ENCODE data around the gene SEZ6L2. TPM values are rescaled to one million over a fixed set of nuclear protein-coding genes. Genes with fewer than 3 reads are reported as not detected.

The SEZ6L2 gene
- total RNA-seq, 4 donors from 2014 or later = 0.22 to 2.8 (median 1.1) TPM; not detected in 1

GRCh38 chr16:29916979-29917378 lies 17.6 kb upstream of the SEZ6L2 start:
- Histone ChIP-seq H3K4me1 (no peaks in the 10 kb centered on the region), H3K27me3 (no peaks in the 10 kb centered on the region), H3K36me3 (peaks cover 0 to 83% (median 8%) of the 10 kb centered on the region in 3 donors), H3K9me3 (no peaks in the 10 kb centered on the region), H3K4me3 (no peak overlapping the region), H3K27ac (no peak overlapping the region)
- 100% methylated on average over 1 of the region's 1 CpG for WGBS, 2 donors
- intact Hi-C loops (cut with DNase I) = no loop called here
- TF ChIP-seq CTCF (IDR thresholded peaks at IDR 0.05) (no peak), POLR2A (IDR thresholded peaks at IDR 0.05) (no peak)
- no peak for DNase-seq

- Histone ChIP-seq H3K9me3 (no peaks in the 10 kb centered on the region), H3K27me3 (no peaks in the 10 kb centered on the region), H3K4me1 (no peaks in the 10 kb centered on the region), H3K4me3 (no peak overlapping the region), H3K36me3 (peaks cover 0 to 74% (median 8%) of the 10 kb centered on the region in 3 donors), H3K27ac (no peak overlapping the region)
- DNase-seq = no peak
- TF ChIP-seq CTCF (IDR thresholded peaks at IDR 0.05) (no peak), POLR2A (IDR thresholded peaks at IDR 0.05) (no peak)
- intact Hi-C loops (cut with DNase I) = no loop called here
- 63 to 72% methylated on average over 6 of the region's 6 CpGs for WGBS, 2 donors
Measured at GRCh38 chr16:29915590-29916247, 16.4 kb upstream of the SEZ6L2 start.

GRCh38 chr16:29913514-29913913 lies 14.2 kb upstream of the SEZ6L2 start:
- H3K4me1 ChIP-seq = no peaks in the 10 kb centered on the region
- H3K27ac ChIP-seq = no peak overlapping the region
- no peaks in the 10 kb centered on the region for H3K9me3 ChIP-seq
- H3K27me3 ChIP-seq = no peaks in the 10 kb centered on the region
- TF ChIP-seq CTCF (IDR thresholded peaks at IDR 0.05) (no peak), POLR2A (IDR thresholded peaks at IDR 0.05) (no peak)
- no peak overlapping the region for H3K4me3 ChIP-seq
- intact Hi-C loops (cut with DNase I) = no loop called here
- no peak for DNase-seq
- peaks cover 0 to 52% (median 0%) of the 10 kb centered on the region in 3 donors for H3K36me3 ChIP-seq
- 99 to 100% methylated on average over 6 to 8 of the region's 8 CpGs for WGBS, 2 donors

- Histone ChIP-seq H3K4me1 (no peaks in the 10 kb centered on the region), H3K27ac (no peak overlapping the region), H3K4me3 (no peak overlapping the region), H3K27me3 (no peaks in the 10 kb centered on the region), H3K36me3 (peaks cover 0 to 38% (median 0%) of the 10 kb centered on the region in 3 donors), H3K9me3 (no peaks in the 10 kb centered on the region)
- WGBS, 2 donors = 73 to 94% methylated on average over 11 of the region's 11 CpGs
- no peak for DNase-seq
- intact Hi-C loops (cut with DNase I) = no loop called here
- TF ChIP-seq POLR2A (IDR thresholded peaks at IDR 0.05) = no peak
- no peak for TF ChIP-seq CTCF (IDR thresholded peaks at IDR 0.05)
Measured at GRCh38 chr16:29912087-29912486, 12.7 kb upstream of the SEZ6L2 start.

DNA sequence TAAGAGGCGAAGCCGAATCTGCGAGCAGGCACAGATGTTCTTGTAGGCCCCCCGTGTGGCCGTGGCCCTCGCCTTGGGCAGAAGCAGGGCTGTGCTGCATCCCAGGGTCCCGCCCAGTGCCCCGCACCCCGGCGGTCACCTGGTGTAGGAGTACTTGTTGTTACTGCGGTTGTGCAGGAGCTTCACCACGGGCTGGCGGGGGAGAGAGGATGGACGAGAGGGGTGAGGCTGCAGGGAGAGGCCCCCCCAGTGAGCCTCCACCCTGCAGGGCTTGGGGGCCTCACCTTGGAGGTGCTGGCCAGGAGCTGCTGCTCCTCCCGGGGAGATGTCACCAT lies 12.3 kb upstream of the SEZ6L2 start:
- H3K27me3 ChIP-seq = no peaks in the 10 kb centered on the region
- peaks cover 0 to 34% (median 0%) of the 10 kb centered on the region in 3 donors for H3K36me3 ChIP-seq
- H3K27ac ChIP-seq = no peak overlapping the region
- DNase-seq = no peak
- H3K9me3 ChIP-seq = no peaks in the 10 kb centered on the region
- H3K4me3 ChIP-seq = no peak overlapping the region
- TF ChIP-seq POLR2A (IDR thresholded peaks at IDR 0.05) (no peak), CTCF (IDR thresholded peaks at IDR 0.05) (no peak)
- intact Hi-C loops (cut with DNase I) = no loop called here
- H3K4me1 ChIP-seq = no peaks in the 10 kb centered on the region
- WGBS, 2 donors = 64 to 68% methylated on average over 3 to 4 of the region's 15 CpGs
